H9 (cell line): ENCODE data around the gene RALGDS. TPM values are rescaled to one million over a fixed set of nuclear protein-coding genes. Genes with fewer than 3 reads are reported as not detected.

Source experiments
- DNase-seq: peaks from one replicate; pipeline ENCODE4 v3.0.0-alpha.2; 2017
- H2AFZ ChIP-seq: one replicate; pipeline ENCODE4 v1.6.1; 2013; ENCODE audit warnings: mild to moderate bottlenecking, low read length, control low read depth, moderate library complexity
- H2AK5ac ChIP-seq: 2 replicates; pipeline ENCODE4 v1.6.1; 2013; ENCODE audit warnings: low read length, control low read depth, mixed read lengths; ENCODE audit not compliant: insufficient read length
- H2BK120ac ChIP-seq: one replicate; pipeline ENCODE4 v1.6.1; 2013; ENCODE audit warnings: low read depth, mild to moderate bottlenecking, low read length, control low read depth, inconsistent platforms; ENCODE audit not compliant: poor library complexity, severe bottlenecking
- H2BK12ac ChIP-seq: 2 replicates; pipeline ENCODE4 v1.6.1; 2013; ENCODE audit warnings: low read length, control low read depth, mixed read lengths, low read depth; ENCODE audit not compliant: insufficient read length
- H2BK15ac ChIP-seq: 2 replicates; pipeline ENCODE4 v1.6.1; 2013; ENCODE audit warnings: low read depth, low read length, control low read depth
- H2BK20ac ChIP-seq: one replicate; pipeline ENCODE4 v1.6.1; 2013; ENCODE audit warnings: low read depth, mild to moderate bottlenecking, low read length, control low read depth, inconsistent platforms; ENCODE audit not compliant: poor library complexity, severe bottlenecking
- H2BK5ac ChIP-seq: 2 replicates; pipeline ENCODE4 v1.6.1; 2013; ENCODE audit warnings: low read length, control low read depth, mixed read lengths; ENCODE audit not compliant: insufficient read length
- H3K14ac ChIP-seq: 2 replicates; pipeline ENCODE4 v1.6.1; 2013; ENCODE audit warnings: low read length, control low read depth; ENCODE audit not compliant: insufficient read depth
- H3K18ac ChIP-seq: 2 replicates; pipeline ENCODE4 v1.6.1; 2013; ENCODE audit warnings: low read depth, mild to moderate bottlenecking, mixed read lengths, low read length, control low read depth; ENCODE audit not compliant: insufficient read length
- H3K23ac ChIP-seq: 2 replicates; pipeline ENCODE4 v1.6.1; 2013; ENCODE audit warnings: low read length, control low read depth, mixed read lengths, low read depth; ENCODE audit not compliant: insufficient read length
- H3K23me2 ChIP-seq: 2 replicates; pipeline ENCODE4 v1.6.1; 2013; ENCODE audit warnings: low read depth, mild to moderate bottlenecking, mixed read lengths, low read length, control low read depth; ENCODE audit not compliant: insufficient read length, poor library complexity, severe bottlenecking
- H3K27ac ChIP-seq: 2 replicates; pipeline ENCODE4 v1.5.1; 2013; ENCODE audit warnings: low read length, control low read depth, mixed read lengths, low read depth; ENCODE audit not compliant: insufficient read length
- H3K27me3 ChIP-seq: 2 replicates; pipeline ENCODE4 v1.6.1; 2013; ENCODE audit warnings: low read length, control low read depth, inconsistent platforms; ENCODE audit not compliant: insufficient read depth
- H3K4ac ChIP-seq: 2 replicates; pipeline ENCODE4 v1.6.1; 2013; ENCODE audit warnings: low read depth, mild to moderate bottlenecking, control low read depth, inconsistent platforms, low read length, moderate library complexity
- H3K4me1 ChIP-seq: 2 replicates; pipeline ENCODE4 v1.6.1; 2013; ENCODE audit warnings: low read length, control low read depth, inconsistent platforms; ENCODE audit not compliant: insufficient read depth
- H3K4me2 ChIP-seq: 2 replicates; pipeline ENCODE4 v1.6.1; 2013; ENCODE audit warnings: low read length, control low read depth, mixed read lengths; ENCODE audit not compliant: insufficient read length, insufficient read depth
- H3K56ac ChIP-seq: 2 replicates; pipeline ENCODE4 v1.6.1; 2013; ENCODE audit warnings: low read depth, mild to moderate bottlenecking, mixed read lengths, low read length, control low read depth; ENCODE audit not compliant: insufficient read length
- H3K79me1 ChIP-seq: 2 replicates; pipeline ENCODE4 v1.6.1; 2013; ENCODE audit warnings: low read depth, mild to moderate bottlenecking, moderate library complexity, low read length, control low read depth, inconsistent platforms; ENCODE audit not compliant: insufficient read depth, poor library complexity, severe bottlenecking
- H3K79me2 ChIP-seq: 2 replicates; pipeline ENCODE4 v1.6.1; 2013; ENCODE audit warnings: low read length, control low read depth, inconsistent platforms; ENCODE audit not compliant: insufficient read depth
- H3K9ac ChIP-seq: 2 replicates; pipeline ENCODE4 v1.6.1; 2013; ENCODE audit warnings: low read length, control low read depth, mixed read lengths; ENCODE audit not compliant: insufficient read length; ENCODE audit errors: extremely low read depth
- H3K9me3 ChIP-seq: one replicate; pipeline ENCODE4 v1.6.1; 2013; ENCODE audit warnings: low read depth, low read length, inconsistent platforms; ENCODE audit not compliant: control insufficient read depth
- H3T11ph ChIP-seq: one replicate; pipeline ENCODE4 v1.6.1; 2013; ENCODE audit warnings: mild to moderate bottlenecking, low read length, control low read depth, inconsistent platforms
- H4K20me1 ChIP-seq: one replicate; pipeline ENCODE4 v1.6.1; 2013; ENCODE audit not compliant: control insufficient read depth, insufficient read length, insufficient read depth
- H4K5ac ChIP-seq: 2 replicates; pipeline ENCODE4 v1.6.1; 2013; ENCODE audit warnings: low read depth, mild to moderate bottlenecking, mixed read lengths, low read length, control low read depth; ENCODE audit not compliant: insufficient read length
- H4K8ac ChIP-seq: replicated peaks from 2 replicates; pipeline ENCODE4 v1.6.1; 2013; ENCODE audit warnings: low read length, control low read depth, mixed read lengths, low read depth; ENCODE audit not compliant: insufficient read length
- H4K91ac ChIP-seq: 2 replicates; pipeline ENCODE4 v1.6.1; 2013; ENCODE audit warnings: low read depth, mild to moderate bottlenecking, moderate library complexity, mixed read lengths, low read length, control low read depth; ENCODE audit not compliant: insufficient read length
- H3K27ac Mint-ChIP-seq, 3 experiments: 2 replicates in 2 of 3; 3 replicates in 1 of 3; pipeline ENCODE4 v1.8.0; 2020 to 2021; ENCODE audit warnings: mixed read lengths in 3 of 3, mild to moderate bottlenecking in 1 of 3, moderate library complexity in 1 of 3
- H3K27me3 Mint-ChIP-seq: 2 replicates; pipeline ENCODE4 v1.8.0; 2021; ENCODE audit warnings: low read depth, mild to moderate bottlenecking, moderate library complexity, mixed read lengths
- H3K36me3 Mint-ChIP-seq, 3 experiments: 2 replicates in 2 of 3; 3 replicates in 1 of 3; pipeline ENCODE4 v1.8.0; 2020 to 2021; ENCODE audit warnings: low read depth in 3 of 3, mixed read lengths in 3 of 3; ENCODE audit not compliant: insufficient read depth in 1 of 3
- H3K4me1 Mint-ChIP-seq, 2 experiments: 2 replicates each; pipeline ENCODE4 v1.8.0; 2020; ENCODE audit warnings: mixed read lengths in 2 of 2
- H3K4me3 Mint-ChIP-seq, 2 experiments: 2 replicates in 1 of 2; 3 replicates in 1 of 2; pipeline ENCODE4 v1.8.0; 2020 to 2021; ENCODE audit warnings: mild to moderate bottlenecking in 2 of 2, mixed read lengths in 2 of 2, moderate library complexity in 1 of 2
- H3K9me3 Mint-ChIP-seq, 2 experiments: 2 replicates in 1 of 2; 3 replicates in 1 of 2; pipeline ENCODE4 v1.8.0; 2020; ENCODE audit warnings: mild to moderate bottlenecking in 2 of 2, mixed read lengths in 2 of 2, moderate library complexity in 1 of 2
- CTCF ChIP-seq: fragments of 200-600 bp; sonication (generic); conservative IDR thresholded peaks from 3 replicates; pipeline ENCODE4 v1.8.0; 2021; ENCODE audit warnings: antibody characterized with exemption, mild to moderate bottlenecking
- WGBS: extraction: QIAGEN DNeasy Blood & Tissue Kit; methylation state at CpG from one replicate; pipeline ENCODE4 v1.1.7; 2013; ENCODE audit warnings: missing lambda C conversion rate, low lambda C conversion rate, mixed read lengths; ENCODE audit not compliant: insufficient read length; ENCODE audit errors: extremely low coverage; 5-methylcytosine and 5-hydroxymethylcytosine counted together
- total RNA-seq: library from RNA; stranded (reverse); gene quantifications from 2 replicates; pipeline ENCODE4 v1.2.1, GENCODE V29; 2021

Gene RALGDS
- total RNA-seq, 1 experiment from 2014 or later: 21.3 TPM

- H3K27me3 ChIP-seq: no peaks in the 10 kb centered on the region; the same call in 1 of the 2 replicates
- H2BK120ac ChIP-seq: no peak overlapping the region
- Mint-ChIP-seq H3K4me3 (no peak overlapping the region), H3K27me3 (peaks cover 35% of the 10 kb centered on the region), H3K4me1 (peaks cover 6 to 11% of the 10 kb centered on the region in 2 experiments), H3K27ac (no peak overlapping the region), H3K9me3 (no peaks in the 10 kb centered on the region), H3K36me3 (no peaks in the 10 kb centered on the region)
- no peak overlapping the region for H2BK20ac ChIP-seq
- no peaks in the 10 kb centered on the region for H4K20me1 ChIP-seq
- H3K14ac ChIP-seq: no peak overlapping the region
- no peak overlapping the region for H3K23ac ChIP-seq
- H4K5ac ChIP-seq: no peak overlapping the region
- H3K56ac ChIP-seq: no peak overlapping the region
- no peak overlapping the region for H3T11ph ChIP-seq
- no peaks in the 10 kb centered on the region for H3K79me1 ChIP-seq
- no peak overlapping the region for H2BK15ac ChIP-seq
- TF ChIP-seq CTCF: no peak
- no peak overlapping the region for H2BK5ac ChIP-seq
- H2AK5ac ChIP-seq: no peak overlapping the region
- no peak overlapping the region for H4K8ac ChIP-seq
- H3K79me2 ChIP-seq: no peaks in the 10 kb centered on the region
- H3K18ac ChIP-seq: no peak overlapping the region
- no CpG with 5 or more reads among the region's 13 CpGs for WGBS
- H3K9ac ChIP-seq: no peak overlapping the region
- no peaks in the 10 kb centered on the region for H3K23me2 ChIP-seq
- no peaks in the 10 kb centered on the region for H3K9me3 ChIP-seq
- no peak for DNase-seq
- no peak overlapping the region for H4K91ac ChIP-seq
- H3K27ac ChIP-seq: no peak overlapping the region
- no peak overlapping the region for H3K4ac ChIP-seq
- H2AFZ ChIP-seq: no peak overlapping the region
- no peak overlapping the region for H3K4me2 ChIP-seq
- no peak overlapping the region for H2BK12ac ChIP-seq
- H3K4me1 ChIP-seq: no peaks in the 10 kb centered on the region
Observed at GRCh38 chr9:133169102-133169501, 48.1 kb upstream of the RALGDS start.
